Measurements from ENCODE around the gene REV1. TPM values are rescaled to one million over a fixed set of nuclear protein-coding genes. Genes with fewer than 3 reads are reported as not detected.

Gene REV1
- total and polyA plus RNA-seq, 9 of the 15 experiments (the other 6 are each of a cell fraction or from before 2014, with no cell fraction given), result 12.8 to 54.4 (median 29.6) TPM

DNA sequence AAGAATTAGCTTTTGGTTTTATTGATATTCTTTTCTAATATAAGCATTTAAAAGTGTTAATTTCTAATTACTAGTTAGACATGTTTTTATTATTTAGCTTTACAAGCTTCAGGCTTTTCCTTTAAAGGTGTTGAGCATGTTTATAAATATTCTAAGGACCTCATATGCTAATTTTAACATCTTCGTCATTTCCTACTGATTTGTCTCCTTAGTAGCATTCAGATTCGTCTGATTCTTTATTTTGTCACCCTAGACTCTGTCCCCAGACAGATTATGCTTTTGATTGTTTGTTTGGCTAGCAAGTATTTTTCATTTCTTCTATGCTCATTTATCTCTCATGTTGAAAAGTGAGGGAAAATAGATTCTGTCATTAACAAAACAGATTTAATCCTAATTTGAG is 100.9 kb downstream of the REV1 start (continued):
- TF ChIP-seq, protein P1, sequence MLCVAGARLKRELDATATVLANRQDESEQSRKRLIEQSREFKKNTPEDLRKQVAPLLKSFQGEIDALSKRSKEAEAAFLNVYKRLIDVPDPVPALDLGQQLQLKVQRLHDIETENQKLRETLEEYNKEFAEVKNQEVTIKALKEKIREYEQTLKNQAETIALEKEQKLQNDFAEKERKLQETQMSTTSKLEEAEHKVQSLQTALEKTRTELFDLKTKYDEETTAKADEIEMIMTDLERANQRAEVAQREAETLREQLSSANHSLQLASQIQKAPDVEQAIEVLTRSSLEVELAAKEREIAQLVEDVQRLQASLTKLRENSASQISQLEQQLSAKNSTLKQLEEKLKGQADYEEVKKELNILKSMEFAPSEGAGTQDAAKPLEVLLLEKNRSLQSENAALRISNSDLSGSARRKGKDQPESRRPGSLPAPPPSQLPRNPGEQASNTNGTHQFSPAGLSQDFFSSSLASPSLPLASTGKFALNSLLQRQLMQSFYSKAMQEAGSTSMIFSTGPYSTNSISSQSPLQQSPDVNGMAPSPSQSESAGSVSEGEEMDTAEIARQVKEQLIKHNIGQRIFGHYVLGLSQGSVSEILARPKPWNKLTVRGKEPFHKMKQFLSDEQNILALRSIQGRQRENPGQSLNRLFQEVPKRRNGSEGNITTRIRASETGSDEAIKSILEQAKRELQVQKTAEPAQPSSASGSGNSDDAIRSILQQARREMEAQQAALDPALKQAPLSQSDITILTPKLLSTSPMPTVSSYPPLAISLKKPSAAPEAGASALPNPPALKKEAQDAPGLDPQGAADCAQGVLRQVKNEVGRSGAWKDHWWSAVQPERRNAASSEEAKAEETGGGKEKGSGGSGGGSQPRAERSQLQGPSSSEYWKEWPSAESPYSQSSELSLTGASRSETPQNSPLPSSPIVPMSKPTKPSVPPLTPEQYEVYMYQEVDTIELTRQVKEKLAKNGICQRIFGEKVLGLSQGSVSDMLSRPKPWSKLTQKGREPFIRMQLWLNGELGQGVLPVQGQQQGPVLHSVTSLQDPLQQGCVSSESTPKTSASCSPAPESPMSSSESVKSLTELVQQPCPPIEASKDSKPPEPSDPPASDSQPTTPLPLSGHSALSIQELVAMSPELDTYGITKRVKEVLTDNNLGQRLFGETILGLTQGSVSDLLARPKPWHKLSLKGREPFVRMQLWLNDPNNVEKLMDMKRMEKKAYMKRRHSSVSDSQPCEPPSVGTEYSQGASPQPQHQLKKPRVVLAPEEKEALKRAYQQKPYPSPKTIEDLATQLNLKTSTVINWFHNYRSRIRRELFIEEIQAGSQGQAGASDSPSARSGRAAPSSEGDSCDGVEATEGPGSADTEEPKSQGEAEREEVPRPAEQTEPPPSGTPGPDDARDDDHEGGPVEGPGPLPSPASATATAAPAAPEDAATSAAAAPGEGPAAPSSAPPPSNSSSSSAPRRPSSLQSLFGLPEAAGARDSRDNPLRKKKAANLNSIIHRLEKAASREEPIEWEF (CRISPR knock-in tag; IDR thresholded peaks at IDR 0.05), result no peak
- TF ChIP-seq NFXL1 (CRISPR knock-in tag; IDR thresholded peaks at IDR 0.05) (no peak), ZNF212 (CRISPR knock-in tag; IDR thresholded peaks at IDR 0.05) (no peak)
- TF ChIP-seq, protein P2, sequence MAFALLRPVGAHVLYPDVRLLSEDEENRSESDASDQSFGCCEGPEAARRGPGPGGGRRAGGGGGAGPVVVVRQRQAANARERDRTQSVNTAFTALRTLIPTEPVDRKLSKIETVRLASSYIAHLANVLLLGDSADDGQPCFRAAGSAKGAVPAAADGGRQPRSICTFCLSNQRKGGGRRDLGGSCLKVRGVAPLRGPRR (CRISPR knock-in tag; IDR thresholded peaks at IDR 0.05), result no peak
- TF ChIP-seq, protein P3, sequence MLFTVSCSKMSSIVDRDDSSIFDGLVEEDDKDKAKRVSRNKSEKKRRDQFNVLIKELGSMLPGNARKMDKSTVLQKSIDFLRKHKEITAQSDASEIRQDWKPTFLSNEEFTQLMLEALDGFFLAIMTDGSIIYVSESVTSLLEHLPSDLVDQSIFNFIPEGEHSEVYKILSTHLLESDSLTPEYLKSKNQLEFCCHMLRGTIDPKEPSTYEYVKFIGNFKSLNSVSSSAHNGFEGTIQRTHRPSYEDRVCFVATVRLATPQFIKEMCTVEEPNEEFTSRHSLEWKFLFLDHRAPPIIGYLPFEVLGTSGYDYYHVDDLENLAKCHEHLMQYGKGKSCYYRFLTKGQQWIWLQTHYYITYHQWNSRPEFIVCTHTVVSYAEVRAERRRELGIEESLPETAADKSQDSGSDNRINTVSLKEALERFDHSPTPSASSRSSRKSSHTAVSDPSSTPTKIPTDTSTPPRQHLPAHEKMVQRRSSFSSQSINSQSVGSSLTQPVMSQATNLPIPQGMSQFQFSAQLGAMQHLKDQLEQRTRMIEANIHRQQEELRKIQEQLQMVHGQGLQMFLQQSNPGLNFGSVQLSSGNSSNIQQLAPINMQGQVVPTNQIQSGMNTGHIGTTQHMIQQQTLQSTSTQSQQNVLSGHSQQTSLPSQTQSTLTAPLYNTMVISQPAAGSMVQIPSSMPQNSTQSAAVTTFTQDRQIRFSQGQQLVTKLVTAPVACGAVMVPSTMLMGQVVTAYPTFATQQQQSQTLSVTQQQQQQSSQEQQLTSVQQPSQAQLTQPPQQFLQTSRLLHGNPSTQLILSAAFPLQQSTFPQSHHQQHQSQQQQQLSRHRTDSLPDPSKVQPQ (CRISPR knock-in tag; IDR thresholded peaks at IDR 0.05; ENCODE audit: borderline replicate concordance), result no peak
- TF ChIP-seq, protein P4, sequence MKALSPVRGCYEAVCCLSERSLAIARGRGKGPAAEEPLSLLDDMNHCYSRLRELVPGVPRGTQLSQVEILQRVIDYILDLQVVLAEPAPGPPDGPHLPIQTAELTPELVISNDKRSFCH (CRISPR knock-in tag; IDR thresholded peaks at IDR 0.05), result no peak
- TF ChIP-seq, protein P4 (tag; IDR thresholded peaks at IDR 0.05), result no peak
